ENCODE measurements around the gene ACOT12. TPM values are rescaled to one million over a fixed set of nuclear protein-coding genes. Genes with fewer than 3 reads are reported as not detected.

ACOT12 gene
- not detected in 2 replicates for total RNA-seq

GRCh38 chr5:81393783-81394718 is at the start of gene ACOT12:
ACOT12 (minus strand) TSS chr5:81394134; CDS start chr5:81394114, 20 bp downstream.

GRCh38 chr5:81301271-81302015 is 92.5 kb downstream of the ACOT12 start, which contains the start of gene ZCCHC9:
ZCCHC9 (plus strand) TSS chr5:81301587; CDS start chr5:81304758, 3,171 bp downstream.

Other genes with a start within 250 kb of the ACOT12 start
- 2.8 and 4.0 TPM in 2 replicates for gene CKMT2, start 160.8 kb downstream of the ACOT12 start, total RNA-seq
- gene ZCCHC9, start 92.5 kb downstream of the ACOT12 start, total RNA-seq, result 20.3 and 21.7 TPM in 2 replicates

Data from aortic smooth muscle cell (primary cell).